HepG2 (cell line): ENCODE measurements around the gene KRT3.

Experiments used
- ADNP ChIP-seq: sonication (generic); formaldehyde crosslinking; IDR thresholded peaks from 2 replicates; pipeline ENCODE4 v1.4.0; 2020; ENCODE audit warnings: missing genetic modification reagents
- BRD4 ChIP-seq: sonication (generic); formaldehyde crosslinking; IDR thresholded peaks from 2 replicates; pipeline ENCODE4 v1.4.0; 2020; ENCODE audit warnings: missing genetic modification reagents
- EZH2 ChIP-seq: conservative IDR thresholded peaks from 2 replicates; pipeline ENCODE4 v1.6.1; 2012; ENCODE audit warnings: mild to moderate bottlenecking, low read depth, low read length, moderate library complexity
- NR3C1 ChIP-seq: sonication (generic); formaldehyde crosslinking; IDR thresholded peaks from 2 replicates; pipeline ENCODE4 v1.4.0; 2020; ENCODE audit warnings: missing genetic modification reagents
- PAWR ChIP-seq: sonication (generic); formaldehyde crosslinking; IDR thresholded peaks from 2 replicates; pipeline ENCODE4 v1.4.0; 2020; ENCODE audit warnings: missing genetic modification reagents, mild to moderate bottlenecking, borderline replicate concordance
- POLR2A ChIP-seq, 2 experiments: IDR thresholded peaks; 2 replicates each; pipeline ENCODE4 v1.6.1; 2011; ENCODE audit warnings: low read depth in 2 of 2, low read length in 2 of 2, mild to moderate bottlenecking in 1 of 2, moderate library complexity in 1 of 2; ENCODE audit not compliant: insufficient read depth in 1 of 2
- SALL2 ChIP-seq: sonication (generic); formaldehyde crosslinking; IDR thresholded peaks from 2 replicates; pipeline ENCODE4 v1.8.1; 2023; ENCODE audit warnings: mild to moderate bottlenecking, missing genetic modification reagents, inconsistent platforms
- ZBTB8A ChIP-seq: sonication (generic); formaldehyde crosslinking; IDR thresholded peaks from 2 replicates; pipeline ENCODE4 v1.4.0; 2020; ENCODE audit warnings: mild to moderate bottlenecking, low read depth, missing genetic modification reagents, borderline replicate concordance
- ZFX ChIP-seq: sonication (generic); formaldehyde crosslinking; IDR thresholded peaks from 2 replicates; pipeline ENCODE4 v1.4.0; 2020; ENCODE audit warnings: mild to moderate bottlenecking, low read depth, missing genetic modification reagents, moderate library complexity
- ZNF333 ChIP-seq: sonication (generic); formaldehyde crosslinking; IDR thresholded peaks from 2 replicates; pipeline ENCODE4 v1.4.0; 2020; ENCODE audit warnings: mild to moderate bottlenecking, missing genetic modification reagents, borderline replicate concordance
- ZNF766 ChIP-seq: sonication (generic); formaldehyde crosslinking; IDR thresholded peaks from 2 replicates; pipeline ENCODE4 v1.5.0; 2020; ENCODE audit warnings: missing genetic modification reagents, borderline replicate concordance
- TF ChIP-seq, protein P1 (sequence below): sonication (generic); formaldehyde crosslinking; IDR thresholded peaks from 2 replicates; pipeline ENCODE4 v1.9.0; 2021; ENCODE audit warnings: missing genetic modification reagents, borderline replicate concordance
- TF ChIP-seq, protein P2 (sequence below): sonication (generic); formaldehyde crosslinking; IDR thresholded peaks from 2 replicates; pipeline ENCODE4 v1.4.0; 2020; ENCODE audit warnings: mild to moderate bottlenecking, low read depth, missing genetic modification reagents
- TF ChIP-seq, protein P3 (sequence below): IDR thresholded peaks from 2 replicates; pipeline ENCODE4 v1.6.1; 2016; ENCODE audit warnings: low read depth, control low read depth

DNA sequence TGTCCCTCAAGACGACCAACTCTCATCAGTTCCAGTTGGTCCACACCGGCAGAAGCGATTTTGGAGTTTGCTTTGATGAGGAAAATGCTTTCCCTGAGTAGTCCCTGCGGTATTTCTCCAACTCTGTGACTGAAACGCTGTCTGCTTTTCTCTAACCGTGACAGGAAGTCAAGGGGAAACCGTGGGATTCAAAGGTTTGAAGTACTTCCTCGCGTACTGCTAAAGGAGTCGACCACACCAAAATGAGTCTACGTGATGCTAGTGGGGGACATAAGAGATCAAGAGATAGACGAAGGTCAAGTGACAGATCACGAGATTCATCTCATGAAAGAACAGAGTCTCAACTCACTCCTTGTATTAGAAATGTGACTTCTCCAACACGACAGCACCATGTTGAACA, 47.3 kb downstream of the KRT3 start:
- TF ChIP-seq POLR2A (IDR thresholded peaks at IDR 0.05; ENCODE audit: insufficient read depth in 1 of 2, low read depth in 2 of 2, low read length in 2 of 2): no peak
- TF ChIP-seq ZNF766 (CRISPR knock-in tag): no peak
- no peak for TF ChIP-seq EZH2
- no peak for TF ChIP-seq BRD4
- TF ChIP-seq PAWR: no peak
- TF ChIP-seq ZFX (CRISPR knock-in tag): no peak
- TF ChIP-seq ZNF333 (CRISPR knock-in tag): no peak
- TF ChIP-seq, protein P1, sequence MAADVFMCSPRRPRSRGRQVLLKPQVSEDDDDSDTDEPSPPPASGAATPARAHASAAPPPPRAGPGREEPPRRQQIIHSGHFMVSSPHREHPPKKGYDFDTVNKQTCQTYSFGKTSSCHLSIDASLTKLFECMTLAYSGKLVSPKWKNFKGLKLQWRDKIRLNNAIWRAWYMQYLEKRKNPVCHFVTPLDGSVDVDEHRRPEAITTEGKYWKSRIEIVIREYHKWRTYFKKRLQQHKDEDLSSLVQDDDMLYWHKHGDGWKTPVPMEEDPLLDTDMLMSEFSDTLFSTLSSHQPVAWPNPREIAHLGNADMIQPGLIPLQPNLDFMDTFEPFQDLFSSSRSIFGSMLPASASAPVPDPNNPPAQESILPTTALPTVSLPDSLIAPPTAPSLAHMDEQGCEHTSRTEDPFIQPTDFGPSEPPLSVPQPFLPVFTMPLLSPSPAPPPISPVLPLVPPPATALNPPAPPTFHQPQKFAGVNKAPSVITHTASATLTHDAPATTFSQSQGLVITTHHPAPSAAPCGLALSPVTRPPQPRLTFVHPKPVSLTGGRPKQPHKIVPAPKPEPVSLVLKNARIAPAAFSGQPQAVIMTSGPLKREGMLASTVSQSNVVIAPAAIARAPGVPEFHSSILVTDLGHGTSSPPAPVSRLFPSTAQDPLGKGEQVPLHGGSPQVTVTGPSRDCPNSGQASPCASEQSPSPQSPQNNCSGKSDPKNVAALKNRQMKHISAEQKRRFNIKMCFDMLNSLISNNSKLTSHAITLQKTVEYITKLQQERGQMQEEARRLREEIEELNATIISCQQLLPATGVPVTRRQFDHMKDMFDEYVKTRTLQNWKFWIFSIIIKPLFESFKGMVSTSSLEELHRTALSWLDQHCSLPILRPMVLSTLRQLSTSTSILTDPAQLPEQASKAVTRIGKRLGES: no peak
- TF ChIP-seq, protein P2, sequence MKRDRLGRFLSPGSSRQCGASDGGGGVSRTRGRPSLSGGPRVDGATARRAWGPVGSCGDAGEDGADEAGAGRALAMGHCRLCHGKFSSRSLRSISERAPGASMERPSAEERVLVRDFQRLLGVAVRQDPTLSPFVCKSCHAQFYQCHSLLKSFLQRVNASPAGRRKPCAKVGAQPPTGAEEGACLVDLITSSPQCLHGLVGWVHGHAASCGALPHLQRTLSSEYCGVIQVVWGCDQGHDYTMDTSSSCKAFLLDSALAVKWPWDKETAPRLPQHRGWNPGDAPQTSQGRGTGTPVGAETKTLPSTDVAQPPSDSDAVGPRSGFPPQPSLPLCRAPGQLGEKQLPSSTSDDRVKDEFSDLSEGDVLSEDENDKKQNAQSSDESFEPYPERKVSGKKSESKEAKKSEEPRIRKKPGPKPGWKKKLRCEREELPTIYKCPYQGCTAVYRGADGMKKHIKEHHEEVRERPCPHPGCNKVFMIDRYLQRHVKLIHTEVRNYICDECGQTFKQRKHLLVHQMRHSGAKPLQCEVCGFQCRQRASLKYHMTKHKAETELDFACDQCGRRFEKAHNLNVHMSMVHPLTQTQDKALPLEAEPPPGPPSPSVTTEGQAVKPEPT (CRISPR knock-in tag): no peak
- TF ChIP-seq, protein P3, sequence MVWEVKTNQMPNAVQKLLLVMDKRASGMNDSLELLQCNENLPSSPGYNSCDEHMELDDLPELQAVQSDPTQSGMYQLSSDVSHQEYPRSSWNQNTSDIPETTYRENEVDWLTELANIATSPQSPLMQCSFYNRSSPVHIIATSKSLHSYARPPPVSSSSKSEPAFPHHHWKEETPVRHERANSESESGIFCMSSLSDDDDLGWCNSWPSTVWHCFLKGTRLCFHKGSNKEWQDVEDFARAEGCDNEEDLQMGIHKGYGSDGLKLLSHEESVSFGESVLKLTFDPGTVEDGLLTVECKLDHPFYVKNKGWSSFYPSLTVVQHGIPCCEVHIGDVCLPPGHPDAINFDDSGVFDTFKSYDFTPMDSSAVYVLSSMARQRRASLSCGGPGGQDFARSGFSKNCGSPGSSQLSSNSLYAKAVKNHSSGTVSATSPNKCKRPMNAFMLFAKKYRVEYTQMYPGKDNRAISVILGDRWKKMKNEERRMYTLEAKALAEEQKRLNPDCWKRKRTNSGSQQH (CRISPR knock-in tag): no peak
- no peak for TF ChIP-seq ADNP
- TF ChIP-seq SALL2 (CRISPR knock-in tag): no peak
- no peak for TF ChIP-seq NR3C1
- TF ChIP-seq ZBTB8A: no peak
